Testis (tissue), 2 donors: Measurements from ENCODE around the gene PBX1.

Experiments used
- POLR2A ChIP-seq: fragments of 450-650 bp; IDR thresholded peaks from one replicate; pipeline ENCODE4 v1.6.1; 2017; ENCODE audit warnings: antibody characterized with exemption, mild to moderate bottlenecking, moderate library complexity
- TF ChIP-seq, protein P1 (sequence below), 3 experiments: fragments of 450-650 bp in 2 of 3; fragments of 200-600 bp in 1 of 3; sonication (generic) in 1 of 3; IDR thresholded peaks; one replicate each; pipeline ENCODE4 v1.5.1; 2016 to 2019; ENCODE audit warnings: antibody characterized with exemption in 3 of 3, mild to moderate bottlenecking in 2 of 3, moderate library complexity in 1 of 3

DNA sequence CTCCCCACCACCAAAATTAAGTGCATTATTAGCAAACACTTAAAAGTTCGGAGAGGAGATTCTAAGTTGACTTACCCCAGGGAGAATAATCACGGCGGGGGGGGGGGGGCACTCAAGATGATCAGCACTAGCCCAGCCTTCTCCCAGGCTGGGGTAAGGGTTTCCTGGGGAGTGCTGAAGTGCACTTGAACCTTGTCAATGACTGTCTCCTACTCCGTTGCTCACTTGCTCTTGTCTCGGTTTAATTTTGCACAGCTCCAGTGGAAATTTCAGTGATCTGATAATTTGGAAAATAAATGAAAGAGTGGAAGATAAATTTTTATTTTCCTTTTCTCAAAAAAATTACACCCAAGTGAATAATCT, 59.2 kb downstream of the PBX1 start:
- TF ChIP-seq, protein P1, sequence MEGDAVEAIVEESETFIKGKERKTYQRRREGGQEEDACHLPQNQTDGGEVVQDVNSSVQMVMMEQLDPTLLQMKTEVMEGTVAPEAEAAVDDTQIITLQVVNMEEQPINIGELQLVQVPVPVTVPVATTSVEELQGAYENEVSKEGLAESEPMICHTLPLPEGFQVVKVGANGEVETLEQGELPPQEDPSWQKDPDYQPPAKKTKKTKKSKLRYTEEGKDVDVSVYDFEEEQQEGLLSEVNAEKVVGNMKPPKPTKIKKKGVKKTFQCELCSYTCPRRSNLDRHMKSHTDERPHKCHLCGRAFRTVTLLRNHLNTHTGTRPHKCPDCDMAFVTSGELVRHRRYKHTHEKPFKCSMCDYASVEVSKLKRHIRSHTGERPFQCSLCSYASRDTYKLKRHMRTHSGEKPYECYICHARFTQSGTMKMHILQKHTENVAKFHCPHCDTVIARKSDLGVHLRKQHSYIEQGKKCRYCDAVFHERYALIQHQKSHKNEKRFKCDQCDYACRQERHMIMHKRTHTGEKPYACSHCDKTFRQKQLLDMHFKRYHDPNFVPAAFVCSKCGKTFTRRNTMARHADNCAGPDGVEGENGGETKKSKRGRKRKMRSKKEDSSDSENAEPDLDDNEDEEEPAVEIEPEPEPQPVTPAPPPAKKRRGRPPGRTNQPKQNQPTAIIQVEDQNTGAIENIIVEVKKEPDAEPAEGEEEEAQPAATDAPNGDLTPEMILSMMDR (IDR thresholded peaks at IDR 0.05), result no peak
- TF ChIP-seq POLR2A, result no peak
